GM10248 (cell line): ENCODE data around the gene ETV3L.

ENCODE experiments used
- CTCF ChIA-PET: fragments of 300-600 bp; sonication (Branson Sonifier 250); formaldehyde crosslinking; extraction: SDS; loops from one replicate; lab custom pipeline; 2021; ENCODE audit warnings: antibody characterized with exemption; lab: Yijun Ruan, JAX
- POLR2A ChIA-PET: fragments of 350-650 bp; sonication (Branson Sonifier 250); formaldehyde crosslinking; extraction: SDS; loops from one replicate; lab custom pipeline; 2020; ENCODE audit warnings: antibody characterized with exemption; lab: Yijun Ruan, JAX
- DNase-seq: peaks from one replicate; pipeline ENCODE4 v3.0.0; 2012; ENCODE audit errors: extremely low spot score
- TF ChIP-seq, protein P1 (sequence below): IDR thresholded peaks from 2 replicates; pipeline ENCODE4 v1.5.1; 2012; ENCODE audit warnings: mild to moderate bottlenecking, low read depth; ENCODE audit errors: extremely low read depth, missing control alignments, control extremely low read depth

ETV3L gene

GRCh38 chr1:157114183-157115121, 14.8 kb upstream of the ETV3L start:
- POLR2A ChIA-PET: no interaction called here
- TF ChIP-seq, protein P1, sequence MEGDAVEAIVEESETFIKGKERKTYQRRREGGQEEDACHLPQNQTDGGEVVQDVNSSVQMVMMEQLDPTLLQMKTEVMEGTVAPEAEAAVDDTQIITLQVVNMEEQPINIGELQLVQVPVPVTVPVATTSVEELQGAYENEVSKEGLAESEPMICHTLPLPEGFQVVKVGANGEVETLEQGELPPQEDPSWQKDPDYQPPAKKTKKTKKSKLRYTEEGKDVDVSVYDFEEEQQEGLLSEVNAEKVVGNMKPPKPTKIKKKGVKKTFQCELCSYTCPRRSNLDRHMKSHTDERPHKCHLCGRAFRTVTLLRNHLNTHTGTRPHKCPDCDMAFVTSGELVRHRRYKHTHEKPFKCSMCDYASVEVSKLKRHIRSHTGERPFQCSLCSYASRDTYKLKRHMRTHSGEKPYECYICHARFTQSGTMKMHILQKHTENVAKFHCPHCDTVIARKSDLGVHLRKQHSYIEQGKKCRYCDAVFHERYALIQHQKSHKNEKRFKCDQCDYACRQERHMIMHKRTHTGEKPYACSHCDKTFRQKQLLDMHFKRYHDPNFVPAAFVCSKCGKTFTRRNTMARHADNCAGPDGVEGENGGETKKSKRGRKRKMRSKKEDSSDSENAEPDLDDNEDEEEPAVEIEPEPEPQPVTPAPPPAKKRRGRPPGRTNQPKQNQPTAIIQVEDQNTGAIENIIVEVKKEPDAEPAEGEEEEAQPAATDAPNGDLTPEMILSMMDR: no peak
- DNase-seq: no peak
- CTCF ChIA-PET: interaction anchor here (0.6 to 4.6 kb wide), 6 partner anchors 10 to 67 kb away, joined by 3 to 28 read pairs (median 4); no protein-coding TSS in a partner anchor

- DNase-seq: no peak
- CTCF ChIA-PET: interaction anchor here (1.3 to 4.6 kb wide), 3 partner anchors 23 to 68 kb away, joined by 3 to 28 read pairs (median 20); no protein-coding TSS in a partner anchor
- POLR2A ChIA-PET: no interaction called here
- TF ChIP-seq, protein P1: no peak
Measured at GRCh38 chr1:157113631-157114030, 14.0 kb upstream of the ETV3L start.

- peak; percentile 26 for DNase-seq
- TF ChIP-seq, protein P1: no peak
- ChIA-PET CTCF (interaction anchor here (1.5 to 3.7 kb wide), 2 partner anchors 23 to 43 kb away, joined by 6 to 20 read pairs; no protein-coding TSS in a partner anchor), POLR2A (no interaction called here)
Measured at GRCh38 chr1:157113106-157113505, 13.5 kb upstream of the ETV3L start.

DNA sequence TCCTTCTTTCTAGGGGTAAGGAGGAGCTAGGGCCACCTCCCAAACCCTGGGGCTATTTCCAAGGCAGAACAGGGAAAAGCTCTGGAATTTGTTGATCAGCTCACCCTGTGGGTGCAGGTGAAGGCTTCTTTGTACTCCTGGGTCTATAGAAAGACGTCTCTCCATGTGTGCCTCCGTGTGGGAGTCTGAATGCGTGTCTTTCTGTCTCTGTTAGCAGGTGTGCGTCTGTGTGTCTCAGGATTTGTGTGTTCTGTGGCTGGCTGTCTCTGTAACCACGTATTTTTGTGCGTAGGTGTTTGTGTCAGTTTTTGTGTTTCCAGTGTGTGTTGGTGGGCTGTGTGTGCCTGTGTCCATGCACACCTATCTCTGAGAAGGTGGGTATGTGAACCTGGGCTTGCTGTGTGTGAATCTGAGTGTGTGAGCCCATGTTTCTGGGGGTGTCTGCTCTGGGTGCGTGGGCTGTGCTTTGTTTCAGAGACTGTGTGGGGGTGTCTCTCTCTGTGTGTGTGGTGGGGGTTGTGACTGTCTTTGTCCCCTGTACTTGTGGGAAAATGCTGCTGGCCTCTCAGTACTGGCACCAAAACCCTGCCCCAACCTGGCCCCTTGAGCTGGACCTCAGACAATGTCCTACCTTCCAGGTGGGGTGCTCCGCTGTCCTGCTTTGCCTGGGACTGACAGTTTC, 12.7 kb upstream of the ETV3L start:
- ChIA-PET CTCF (interaction anchor here (1.5 kb wide), 1 partner anchor 22 kb away, joined by 6 read pairs; no protein-coding TSS in a partner anchor), POLR2A (no interaction called here)
- TF ChIP-seq, protein P1: no peak
- peak; percentile 16 for DNase-seq

- TF ChIP-seq, protein P1: no peak
- no peak for DNase-seq
- ChIA-PET POLR2A (no interaction called here), CTCF (interaction anchor here (1.4 to 10.5 kb wide), 5 partner anchors 14 to 45 kb away, joined by 4 to 83 read pairs (median 9); no protein-coding TSS in a partner anchor)
Measured at GRCh38 chr1:157111396-157112165, 12.0 kb upstream of the ETV3L start.

- no peak for DNase-seq
- POLR2A ChIA-PET: no interaction called here
- CTCF ChIA-PET: interaction anchor here (1.4 to 10.5 kb wide), 4 partner anchors 14 to 46 kb away, joined by 4 to 83 read pairs (median 14); no protein-coding TSS in a partner anchor
- TF ChIP-seq, protein P1: no peak
Measured at GRCh38 chr1:157110686-157111085, 11.1 kb upstream of the ETV3L start.
